ENCODE measurements around the gene UBE2E3. TPM values are rescaled to one million over a fixed set of nuclear protein-coding genes. Genes with fewer than 3 reads are reported as not detected.

The UBE2E3 gene
- total and polyA plus RNA-seq, 2 of the 4 experiments (the other 2 are of a cell fraction), result 106 to 114 TPM

GRCh38 chr2:181005809-181006208 is 25.4 kb downstream of the UBE2E3 start:
- peaks cover 11% of the 10 kb centered on the region for H3K4me1 ChIP-seq (ENCODE audit: control insufficient read depth, insufficient read depth, low read length)
- H3K4ac ChIP-seq (ENCODE audit: low read depth, low read length), result no peak overlapping the region
- dilution Hi-C loops (cut with HindIII; ENCODE audit: low sequenced_read_pairs, unreplicated experiment), result no loop called here
- 0 out of 2 replicates have a peak overlapping the region, but pooled peaks have one; percentile 7 for H3K14ac ChIP-seq (replicated peaks; ENCODE audit: low read depth, low read length)
- peaks cover 34% of the 10 kb centered on the region; the same call in 1 of the 2 replicates for H4K20me1 ChIP-seq (ENCODE audit: insufficient read depth, low read length)
- no peak overlapping the region for H4K5ac ChIP-seq (ENCODE audit: low read depth, low read length)
- H2BK20ac ChIP-seq (ENCODE audit: low read depth, low read length), result no peak overlapping the region
- no peaks in the 10 kb centered on the region for H3K9me3 ChIP-seq (ENCODE audit: control insufficient read depth, insufficient read depth, low read length)
- H3K9ac ChIP-seq (ENCODE audit: low read depth, low read length), result no peak overlapping the region
- H3K23ac ChIP-seq (ENCODE audit: low read depth, low read length), result 0 out of 2 replicates have a peak overlapping the region, but pooled peaks have one; percentile 7
- no peaks in the 10 kb centered on the region for H3K36me3 ChIP-seq (ENCODE audit: control insufficient read depth, insufficient read depth, low read length)
- H3K18ac ChIP-seq (ENCODE audit: low read depth, low read length), result no peak overlapping the region
- ATAC-seq (ENCODE audit: low read depth) (0 out of 2 replicates have a peak, but pooled peaks have one; percentile 11), DNase-seq (no peak)
- ChIA-PET CTCF (no interaction called here), POLR2A (ENCODE audit: unreplicated experiment) (no interaction called here)
- H2AFZ ChIP-seq (replicated peaks; ENCODE audit: low read length, poor library complexity), result no peak overlapping the region
- H2AK9ac ChIP-seq (replicated peaks; ENCODE audit: low read depth, low read length, poor library complexity), result no peak overlapping the region
- peaks cover 15 to 47% of the 10 kb centered on the region in 2 experiments for H3K79me1 ChIP-seq (ENCODE audit: low read depth in 1 of 2, low read length in 2 of 2)
- H2BK120ac ChIP-seq (ENCODE audit: low read depth, low read length), result no peak overlapping the region
- in situ Hi-C loops (cut with MboI; ENCODE audit: low sequenced_read_pairs), result no loop called here
- TF ChIP-seq MAFK (IDR thresholded peaks at IDR 0.05; ENCODE audit: low read depth, low read length) (no peak), USF2 (IDR thresholded peaks at IDR 0.05; ENCODE audit: low read depth, low read length) (no peak), CEBPB (IDR thresholded peaks at IDR 0.05; ENCODE audit: low read depth, low read length) (no peak), RAD21 (IDR thresholded peaks at IDR 0.05; ENCODE audit: low read length) (no peak), RFX5 (IDR thresholded peaks at IDR 0.05; ENCODE audit: low read depth, low read length) (no peak), NFE2L2 (IDR thresholded peaks at IDR 0.05; ENCODE audit: low read depth, low read length) (no peak), SMC3 (IDR thresholded peaks at IDR 0.05; ENCODE audit: low read depth, low read length) (no peak), MXI1 (IDR thresholded peaks at IDR 0.05; ENCODE audit: borderline replicate concordance, low read depth, low read length) (no peak), BHLHE40 (IDR thresholded peaks at IDR 0.05; ENCODE audit: low read depth, low read length) (no peak)
- H2AK5ac ChIP-seq (ENCODE audit: low read depth, low read length), result no peak overlapping the region
- no peak overlapping the region for H3K4me3 ChIP-seq (ENCODE audit: insufficient read depth, low read depth, low read length)
- H3K4me2 ChIP-seq (ENCODE audit: low read depth, low read length), result peak overlapping the region; percentile 13; the same call in 1 of the 2 replicates
- H3K27ac ChIP-seq (ENCODE audit: insufficient read depth, low read length), result no peak overlapping the region
- intact Hi-C loops (cut with micrococcal nuclease), result no loop called here
- no peak overlapping the region for H3K56ac ChIP-seq (ENCODE audit: extremely low read depth, insufficient read depth, low read length)
- no peaks in the 10 kb centered on the region for H3K27me3 ChIP-seq (ENCODE audit: control insufficient read depth, insufficient read depth, low read length)
- WGBS, 2 experiments (ENCODE audit: extremely low coverage in 2 of 2, insufficient read length in 1 of 2), result no CpG with 5 or more reads among the region's 1 CpG
- no peak overlapping the region for H4K8ac ChIP-seq (ENCODE audit: low read depth in 2 of 2, low read length in 2 of 2)
- no TSS peak for BruUV-seq (replicated peaks)
- H2BK5ac ChIP-seq (ENCODE audit: low read depth, low read length, poor library complexity, severe bottlenecking), result no peak overlapping the region
- H4K91ac ChIP-seq (ENCODE audit: insufficient read depth, low read depth, low read length), result no peak overlapping the region
- peaks cover 12% of the 10 kb centered on the region for H3K9me1 ChIP-seq (ENCODE audit: insufficient read depth, low read length)
- H2BK15ac ChIP-seq (ENCODE audit: low read depth, low read length), result no peak overlapping the region
